ENCODE measurements around the gene ING3. TPM values are rescaled to one million over a fixed set of nuclear protein-coding genes. Genes with fewer than 3 reads are reported as not detected.

Gene ING3
- total and polyA plus RNA-seq, 9 of the 15 experiments (the other 6 are each of a cell fraction or from before 2014, with no cell fraction given) = 22.8 to 233 (median 50.4) TPM

DNA sequence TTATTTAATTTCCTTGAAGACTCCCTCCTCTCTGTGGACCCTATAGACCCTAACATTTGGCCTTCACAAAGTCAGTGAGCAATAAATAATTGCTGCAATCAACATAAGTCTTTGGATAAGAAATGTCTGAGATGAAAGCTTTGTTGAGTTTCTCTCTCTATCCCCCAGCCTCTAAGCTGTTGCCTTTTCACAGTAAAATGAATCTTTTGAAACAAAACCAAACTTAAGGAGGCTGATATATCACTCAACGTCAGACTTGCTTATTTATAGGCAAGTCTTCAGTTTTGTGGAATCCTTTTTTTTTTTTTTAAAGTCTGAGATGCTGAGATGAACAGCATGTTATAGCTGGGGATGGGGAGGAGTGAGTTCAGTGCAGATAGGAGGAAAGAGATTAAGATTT is 47.9 kb downstream of the ING3 start (continued):
- TF ChIP-seq, protein P1, sequence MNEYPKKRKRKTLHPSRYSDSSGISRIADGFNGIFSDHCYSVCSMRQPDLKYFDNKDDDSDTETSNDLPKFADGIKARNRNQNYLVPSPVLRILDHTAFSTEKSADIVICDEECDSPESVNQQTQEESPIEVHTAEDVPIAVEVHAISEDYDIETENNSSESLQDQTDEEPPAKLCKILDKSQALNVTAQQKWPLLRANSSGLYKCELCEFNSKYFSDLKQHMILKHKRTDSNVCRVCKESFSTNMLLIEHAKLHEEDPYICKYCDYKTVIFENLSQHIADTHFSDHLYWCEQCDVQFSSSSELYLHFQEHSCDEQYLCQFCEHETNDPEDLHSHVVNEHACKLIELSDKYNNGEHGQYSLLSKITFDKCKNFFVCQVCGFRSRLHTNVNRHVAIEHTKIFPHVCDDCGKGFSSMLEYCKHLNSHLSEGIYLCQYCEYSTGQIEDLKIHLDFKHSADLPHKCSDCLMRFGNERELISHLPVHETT (CRISPR knock-in tag; conservative IDR thresholded peaks at IDR 0.05 in 1 of 2, IDR thresholded peaks at IDR 0.05 in 1 of 2) = 0 out of 4 replicates have a peak, but pooled peaks of 1 of the 2 experiments have one; percentile 33
- TF ChIP-seq, protein P2, sequence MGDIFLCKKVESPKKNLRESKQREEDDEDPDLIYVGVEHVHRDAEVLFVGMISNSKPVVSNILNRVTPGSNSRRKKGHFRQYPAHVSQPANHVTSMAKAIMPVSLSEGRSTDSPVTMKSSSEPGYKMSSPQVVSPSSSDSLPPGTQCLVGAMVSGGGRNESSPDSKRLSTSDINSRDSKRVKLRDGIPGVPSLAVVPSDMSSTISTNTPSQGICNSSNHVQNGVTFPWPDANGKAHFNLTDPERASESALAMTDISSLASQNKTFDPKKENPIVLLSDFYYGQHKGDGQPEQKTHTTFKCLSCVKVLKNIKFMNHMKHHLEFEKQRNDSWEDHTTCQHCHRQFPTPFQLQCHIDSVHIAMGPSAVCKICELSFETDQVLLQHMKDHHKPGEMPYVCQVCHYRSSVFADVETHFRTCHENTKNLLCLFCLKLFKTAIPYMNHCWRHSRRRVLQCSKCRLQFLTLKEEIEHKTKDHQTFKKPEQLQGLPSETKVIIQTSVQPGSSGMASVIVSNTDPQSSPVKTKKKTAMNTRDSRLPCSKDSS (IDR thresholded peaks at IDR 0.05; ENCODE audit: low read depth, partially characterized antibody) = no peak
- TF ChIP-seq PHTF2 (CRISPR knock-in tag; IDR thresholded peaks at IDR 0.05) = no peak
- no peak for TF ChIP-seq ZNF232 (CRISPR knock-in tag; IDR thresholded peaks at IDR 0.05)
- TF ChIP-seq PHB (CRISPR knock-in tag; IDR thresholded peaks at IDR 0.05) = no peak
- no peak for TF ChIP-seq NONO (IDR thresholded peaks at IDR 0.05; ENCODE audit: low read depth in 2 of 2, low read length in 1 of 2)
